ENCODE data around the gene FOXJ3.

The FOXJ3 gene

DNA sequence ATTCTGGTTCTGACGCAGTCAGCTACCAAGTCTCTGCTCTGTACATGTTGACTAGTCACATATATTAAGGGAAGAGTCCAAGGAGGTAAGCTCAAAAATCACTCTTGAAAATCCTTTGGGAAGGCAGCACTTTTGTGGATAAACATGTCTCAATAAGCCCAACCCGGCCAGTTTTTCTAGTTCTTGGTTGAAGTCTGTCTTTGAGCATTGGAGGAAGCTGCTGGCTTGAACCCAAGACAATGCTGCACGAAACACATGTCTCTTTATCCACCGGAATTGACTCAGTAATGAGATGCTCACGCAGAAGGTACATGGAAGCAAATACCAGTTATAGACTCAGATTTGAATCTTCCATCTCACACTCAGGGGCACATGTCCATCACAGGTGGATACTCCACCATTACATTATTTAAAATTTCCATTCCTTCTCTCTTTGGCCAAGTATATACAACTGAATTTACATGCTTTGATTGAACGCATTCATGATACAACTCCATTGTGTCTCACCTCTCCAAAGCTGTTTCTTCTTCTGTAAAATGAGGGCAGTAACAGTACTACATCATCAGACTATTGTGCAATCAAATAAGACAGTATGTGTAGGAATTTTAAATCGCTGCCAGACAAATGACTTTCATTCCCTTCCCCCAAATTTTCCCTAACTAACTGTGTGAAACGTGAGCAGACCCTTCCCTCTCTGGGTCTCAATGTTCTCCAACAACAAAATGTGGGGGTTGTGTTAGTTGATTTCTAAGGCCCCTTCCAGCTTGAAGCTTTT is 160.9 kb downstream of the FOXJ3 start:
- Histone ChIP-seq H3K4me1 (ENCODE audit: insufficient read depth, insufficient read length) (peaks cover 17% of the 10 kb centered on the region), H3K4me3 (ENCODE audit: insufficient read length, low read depth) (no peak overlapping the region), H3K27me3 (ENCODE audit: insufficient read depth, insufficient read length) (no peaks in the 10 kb centered on the region), H3K9me3 (ENCODE audit: insufficient read depth, low read length) (no peaks in the 10 kb centered on the region), H3K9ac (ENCODE audit: insufficient read length, low read depth) (no peak overlapping the region), H3K36me3 (ENCODE audit: insufficient read depth, insufficient read length, low read length) (peaks cover 12% of the 10 kb centered on the region)
- DNase-seq (ENCODE audit: low read depth, low spot score) = no peak
- TF ChIP-seq ZNF274 (IDR thresholded peaks at IDR 0.05; ENCODE audit: low read depth, low read length) = no peak
- no peak for TF ChIP-seq YY1 (IDR thresholded peaks at IDR 0.05; ENCODE audit: insufficient read depth, insufficient read length)
- TF ChIP-seq SUZ12 (IDR thresholded peaks at IDR 0.05; ENCODE audit: extremely low read depth, insufficient read depth, insufficient read length) = no peak

- Histone ChIP-seq H3K27me3 (ENCODE audit: insufficient read depth, insufficient read length) (no peaks in the 10 kb centered on the region), H3K9me3 (ENCODE audit: insufficient read depth, low read length) (no peaks in the 10 kb centered on the region), H3K9ac (ENCODE audit: insufficient read length, low read depth) (peak overlapping the region; percentile 24), H3K4me3 (ENCODE audit: insufficient read length, low read depth) (no peak overlapping the region), H3K4me1 (ENCODE audit: insufficient read depth, insufficient read length) (peaks cover 17% of the 10 kb centered on the region), H3K36me3 (ENCODE audit: insufficient read depth, insufficient read length, low read length) (peaks cover 8% of the 10 kb centered on the region)
- peak; percentile 74 for DNase-seq (ENCODE audit: low read depth, low spot score)
- no peak for TF ChIP-seq ZNF274 (IDR thresholded peaks at IDR 0.05; ENCODE audit: low read depth, low read length)
- no peak for TF ChIP-seq YY1 (IDR thresholded peaks at IDR 0.05; ENCODE audit: insufficient read depth, insufficient read length)
- no peak for TF ChIP-seq SUZ12 (IDR thresholded peaks at IDR 0.05; ENCODE audit: extremely low read depth, insufficient read depth, insufficient read length)
These were observed 161.7 kb downstream of the FOXJ3 start for GRCh38 chr1:42173155-42173933.

GRCh38 chr1:42172381-42173133 is 162.5 kb downstream of the FOXJ3 start:
- TF ChIP-seq YY1 (IDR thresholded peaks at IDR 0.05; ENCODE audit: insufficient read depth, insufficient read length) = no peak
- TF ChIP-seq SUZ12 (IDR thresholded peaks at IDR 0.05; ENCODE audit: extremely low read depth, insufficient read depth, insufficient read length) = no peak
- TF ChIP-seq ZNF274 (IDR thresholded peaks at IDR 0.05; ENCODE audit: low read depth, low read length) = no peak
- Histone ChIP-seq H3K36me3 (ENCODE audit: insufficient read depth, insufficient read length, low read length) (peaks cover 7% of the 10 kb centered on the region), H3K9me3 (ENCODE audit: insufficient read depth, low read length) (no peaks in the 10 kb centered on the region), H3K9ac (ENCODE audit: insufficient read length, low read depth) (peak overlapping the region; percentile 24), H3K4me1 (ENCODE audit: insufficient read depth, insufficient read length) (peaks cover 18% of the 10 kb centered on the region), H3K27me3 (ENCODE audit: insufficient read depth, insufficient read length) (no peaks in the 10 kb centered on the region), H3K4me3 (ENCODE audit: insufficient read length, low read depth) (no peak overlapping the region)
- DNase-seq (ENCODE audit: low read depth, low spot score) = no peak

DNA sequence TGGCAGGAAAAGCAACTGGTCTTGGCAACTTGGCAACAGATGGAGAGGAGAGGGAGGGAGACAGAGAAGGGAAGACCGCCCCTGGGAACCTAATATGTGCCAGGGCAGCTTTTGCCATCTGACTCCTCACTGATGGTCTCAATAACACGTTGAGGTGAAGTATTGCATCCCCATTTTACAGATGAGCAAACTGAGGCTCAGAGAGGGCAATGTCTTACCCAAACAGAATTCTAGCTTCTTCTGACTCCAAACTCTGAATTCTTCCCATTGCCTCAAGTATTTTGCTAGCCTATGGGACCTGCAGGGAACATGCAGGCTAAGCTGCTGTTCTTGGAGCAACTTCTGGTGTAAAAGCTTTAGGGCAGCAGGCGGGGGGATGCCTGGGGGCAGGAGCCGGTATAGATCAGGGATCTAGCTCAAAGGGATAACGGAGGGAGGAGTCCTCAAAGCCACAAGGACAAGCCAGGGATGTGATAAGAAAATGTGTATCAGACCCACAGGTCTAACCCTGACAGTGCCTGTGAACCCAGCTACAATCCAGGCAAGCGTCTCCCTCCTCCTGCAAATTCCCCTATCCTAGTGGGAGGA is 163.3 kb downstream of the FOXJ3 start:
- Histone ChIP-seq H3K9ac (ENCODE audit: insufficient read length, low read depth) (no peak overlapping the region), H3K4me3 (ENCODE audit: insufficient read length, low read depth) (no peak overlapping the region), H3K9me3 (ENCODE audit: insufficient read depth, low read length) (no peaks in the 10 kb centered on the region), H3K4me1 (ENCODE audit: insufficient read depth, insufficient read length) (peaks cover 21% of the 10 kb centered on the region), H3K27me3 (ENCODE audit: insufficient read depth, insufficient read length) (no peaks in the 10 kb centered on the region), H3K36me3 (ENCODE audit: insufficient read depth, insufficient read length, low read length) (peaks cover 6% of the 10 kb centered on the region)
- DNase-seq (ENCODE audit: low read depth, low spot score) = no peak
- TF ChIP-seq ZNF274 (IDR thresholded peaks at IDR 0.05; ENCODE audit: low read depth, low read length) (no peak), YY1 (IDR thresholded peaks at IDR 0.05; ENCODE audit: insufficient read depth, insufficient read length) (no peak), SUZ12 (IDR thresholded peaks at IDR 0.05; ENCODE audit: extremely low read depth, insufficient read depth, insufficient read length) (no peak)

- Histone ChIP-seq H3K9me3 (ENCODE audit: insufficient read depth, low read length) (no peaks in the 10 kb centered on the region), H3K9ac (ENCODE audit: insufficient read length, low read depth) (peak overlapping the region; percentile 4), H3K27me3 (ENCODE audit: insufficient read depth, insufficient read length) (no peaks in the 10 kb centered on the region), H3K4me1 (ENCODE audit: insufficient read depth, insufficient read length) (peaks cover 27% of the 10 kb centered on the region), H3K4me3 (ENCODE audit: insufficient read length, low read depth) (no peak overlapping the region), H3K36me3 (ENCODE audit: insufficient read depth, insufficient read length, low read length) (peaks cover 6% of the 10 kb centered on the region)
- no peak for TF ChIP-seq ZNF274 (IDR thresholded peaks at IDR 0.05; ENCODE audit: low read depth, low read length)
- no peak for TF ChIP-seq YY1 (IDR thresholded peaks at IDR 0.05; ENCODE audit: insufficient read depth, insufficient read length)
- no peak for TF ChIP-seq SUZ12 (IDR thresholded peaks at IDR 0.05; ENCODE audit: extremely low read depth, insufficient read depth, insufficient read length)
- DNase-seq (ENCODE audit: low read depth, low spot score) = no peak
These were observed 164.0 kb downstream of the FOXJ3 start for GRCh38 chr1:42170779-42171621.

DNA sequence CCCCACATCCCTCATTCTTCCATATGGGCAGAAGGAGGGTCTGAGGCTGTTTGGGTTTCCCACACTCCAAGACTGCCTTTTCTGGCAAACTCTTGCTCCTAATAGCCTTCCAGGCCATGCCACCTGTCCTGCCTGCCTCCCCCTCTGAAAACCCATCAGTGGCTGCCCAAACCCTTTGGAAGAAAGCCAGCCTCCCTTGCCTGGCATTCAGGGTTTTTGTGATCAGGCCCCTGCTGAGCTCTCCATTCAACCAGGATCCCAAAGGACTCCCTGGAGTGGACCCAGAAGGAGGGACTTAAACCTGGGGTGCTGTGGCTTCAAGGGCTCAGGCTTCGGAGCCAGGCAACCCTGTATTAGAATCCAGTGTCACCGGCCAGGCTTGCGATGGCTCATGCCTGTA is 166.3 kb downstream of the FOXJ3 start:
- DNase-seq (ENCODE audit: low read depth, low spot score) = no peak
- no peaks in the 10 kb centered on the region for H3K27me3 ChIP-seq (ENCODE audit: insufficient read depth, insufficient read length)
- no peaks in the 10 kb centered on the region for H3K36me3 ChIP-seq (ENCODE audit: insufficient read depth, insufficient read length, low read length)
- H3K9me3 ChIP-seq (ENCODE audit: insufficient read depth, low read length) = no peaks in the 10 kb centered on the region
- peaks cover 35% of the 10 kb centered on the region for H3K4me1 ChIP-seq (ENCODE audit: insufficient read depth, insufficient read length)
- peak overlapping the region; percentile 13 for H3K9ac ChIP-seq (ENCODE audit: insufficient read length, low read depth)
- TF ChIP-seq SUZ12 (IDR thresholded peaks at IDR 0.05; ENCODE audit: extremely low read depth, insufficient read depth, insufficient read length) (no peak), YY1 (IDR thresholded peaks at IDR 0.05; ENCODE audit: insufficient read depth, insufficient read length) (no peak), ZNF274 (IDR thresholded peaks at IDR 0.05; ENCODE audit: low read depth, low read length) (no peak)
- H3K4me3 ChIP-seq (ENCODE audit: insufficient read length, low read depth) = no peak overlapping the region
